HG02840 (cell line): ENCODE results near the gene VAV2.

Experiments used
- ATAC-seq: cut with Tn5 transposase; IDR thresholded peaks from one replicate; pipeline ENCODE4 v1.9.1; 2021; ENCODE audit warnings: mild to moderate bottlenecking, moderate library complexity, moderate number of reproducible peaks; ENCODE audit not compliant: unreplicated experiment, low FRiP score

The VAV2 gene

GRCh38 chr9:133982971-133983720 lies 9.0 kb downstream of the VAV2 start:
- no peak for ATAC-seq

- no peak for ATAC-seq
Measured at GRCh38 chr9:133981958-133982681, 10.0 kb downstream of the VAV2 start.

- ATAC-seq = no peak
Measured at GRCh38 chr9:133981589-133981957, 10.6 kb downstream of the VAV2 start.

GRCh38 chr9:133980864-133981588 lies 11.1 kb downstream of the VAV2 start:
- no peak for ATAC-seq

- ATAC-seq = peak; percentile 21
Measured at GRCh38 chr9:133979921-133980863, 11.9 kb downstream of the VAV2 start.

- ATAC-seq = peak; percentile 59
Measured at GRCh38 chr9:133979273-133979920, 12.7 kb downstream of the VAV2 start.

GRCh38 chr9:133978899-133979272 lies 13.2 kb downstream of the VAV2 start:
- ATAC-seq = no peak

- no peak for ATAC-seq
Measured at GRCh38 chr9:133978226-133978898, 13.8 kb downstream of the VAV2 start.

- ATAC-seq = no peak
Measured at GRCh38 chr9:133977421-133978201, 14.5 kb downstream of the VAV2 start.

GRCh38 chr9:133976887-133977286 lies 15.2 kb downstream of the VAV2 start:
- ATAC-seq = no peak

GRCh38 chr9:133976191-133976861 lies 15.8 kb downstream of the VAV2 start:
- no peak for ATAC-seq

GRCh38 chr9:133975511-133975910 lies 16.6 kb downstream of the VAV2 start:
- ATAC-seq = no peak

- ATAC-seq = no peak
Measured at GRCh38 chr9:133974631-133975341, 17.3 kb downstream of the VAV2 start.

- ATAC-seq = no peak
Measured at GRCh38 chr9:133973791-133974630, 18.1 kb downstream of the VAV2 start.

GRCh38 chr9:133973111-133973790 lies 18.9 kb downstream of the VAV2 start:
- ATAC-seq = no peak
